AG09309 (cell line): ENCODE data around the gene SLC12A8.

Source experiments
- DNase-seq: peaks from one replicate; pipeline ENCODE4 v3.0.0-alpha.2; 2010; ENCODE audit warnings: low read depth
- H3K4me3 ChIP-seq: 2 replicates; pipeline ENCODE4 v1.5.1; 2011; ENCODE audit warnings: mild to moderate bottlenecking, low read depth, low read length, moderate library complexity; ENCODE audit not compliant: control insufficient read depth
- CTCF ChIP-seq: IDR thresholded peaks from 2 replicates; pipeline ENCODE4 v1.5.1; 2011; ENCODE audit warnings: mild to moderate bottlenecking, low read depth, low read length, inconsistent platforms; ENCODE audit not compliant: insufficient read depth, control insufficient read depth; ENCODE audit errors: missing control alignments

Gene SLC12A8

GRCh38 chr3:125143538-125143937, 69.0 kb downstream of the SLC12A8 start:
- no peak for DNase-seq
- no peak overlapping the region for H3K4me3 ChIP-seq
- no peak for TF ChIP-seq CTCF

- no peak overlapping the region for H3K4me3 ChIP-seq
- no peak for TF ChIP-seq CTCF
- DNase-seq: no peak
These were observed 69.6 kb downstream of the SLC12A8 start for GRCh38 chr3:125142940-125143339.

- no peak overlapping the region for H3K4me3 ChIP-seq
- no peak for TF ChIP-seq CTCF
- DNase-seq: no peak
These were observed 70.1 kb downstream of the SLC12A8 start for GRCh38 chr3:125142420-125142778.

- TF ChIP-seq CTCF: peak; percentile 19
- H3K4me3 ChIP-seq: no peak overlapping the region; the same call in 1 of the 2 replicates
- DNase-seq: no peak
These were observed 70.7 kb downstream of the SLC12A8 start for GRCh38 chr3:125141596-125142419.

- TF ChIP-seq CTCF: no peak
- no peak overlapping the region for H3K4me3 ChIP-seq
These were observed 71.5 kb downstream of the SLC12A8 start for GRCh38 chr3:125140818-125141595.

GRCh38 chr3:125140011-125140817, 72.3 kb downstream of the SLC12A8 start:
- H3K4me3 ChIP-seq: no peak overlapping the region
- no peak for TF ChIP-seq CTCF
- DNase-seq: no peak

More at GRCh38 chr3:125140818-125141595, 71.5 kb downstream of the SLC12A8 start:
- DNase-seq: no peak
